ENCODE measurements around the gene GM2A. TPM values are rescaled to one million over a fixed set of nuclear protein-coding genes. Genes with fewer than 3 reads are reported as not detected.
A peak's percentile ranks its signal among the peaks of the same experiment; 100 is the strongest.

The GM2A gene
- total and polyA plus RNA-seq, 9 of the 15 experiments (the other 6 are each of a cell fraction or from before 2014, with no cell fraction given): 5.8 to 36.0 (median 10.0) TPM

GRCh38 chr5:151252762-151253604, at the start of gene GM2A (continued):
- TF ChIP-seq ZNF76 (CRISPR knock-in tag; IDR thresholded peaks at IDR 0.05; ENCODE audit: borderline replicate concordance) (no peak), PHF8 (IDR thresholded peaks at IDR 0.05; ENCODE audit: borderline replicate concordance, low read length) (peak; percentile 56; the same call in 1 of the 2 replicates), NRF1 (conservative IDR thresholded peaks at IDR 0.05 in 1 of 2, IDR thresholded peaks at IDR 0.05 in 1 of 2) (peak; percentile 82 to 85), BRCA1 (IDR thresholded peaks at IDR 0.05) (no peak), BRCA1 (CRISPR knock-in tag; IDR thresholded peaks at IDR 0.05) (no peak), KDM4B (IDR thresholded peaks at IDR 0.05; ENCODE audit: borderline replicate concordance in 2 of 2, low read depth in 1 of 2) (no peak), ZBTB17 (CRISPR knock-in tag; IDR thresholded peaks at IDR 0.05) (0 out of 2 replicates have a peak, but pooled peaks have one; percentile 19), RBFOX2 (IDR thresholded peaks at IDR 0.05; ENCODE audit: low read depth, low read length) (peak; percentile 70), ZNF174 (CRISPR knock-in tag; IDR thresholded peaks at IDR 0.05) (no peak), POLR2A (conservative IDR thresholded peaks at IDR 0.05) (peak; percentile 27), MIER1 (IDR thresholded peaks at IDR 0.05; ENCODE audit: low read depth) (no peak), TBP (optimal IDR thresholded peaks at IDR 0.05; ENCODE audit: low read depth, low read length) (peak; percentile 75), MBD2 (IDR thresholded peaks at IDR 0.05; ENCODE audit: borderline replicate concordance, low read depth) (peak; percentile 70; the same call in 1 of the 2 replicates), DEAF1 (CRISPR knock-in tag; IDR thresholded peaks at IDR 0.05) (no peak), ZNF165 (CRISPR knock-in tag; IDR thresholded peaks at IDR 0.05; ENCODE audit: borderline replicate concordance) (no peak), EP300 (IDR thresholded peaks at IDR 0.05; ENCODE audit: low read length) (no peak), ZNF609 (CRISPR knock-in tag; IDR thresholded peaks at IDR 0.05; ENCODE audit: borderline replicate concordance) (no peak), SMAD3 (CRISPR knock-in tag; conservative IDR thresholded peaks at IDR 0.05) (no peak), MEF2A (IDR thresholded peaks at IDR 0.05; ENCODE audit: control insufficient read depth, low read depth, low read length) (no peak), ZNF639 (CRISPR knock-in tag; conservative IDR thresholded peaks at IDR 0.05 in 1 of 2, IDR thresholded peaks at IDR 0.05 in 1 of 2) (no peak), ZNF644 (tag; IDR thresholded peaks at IDR 0.05; ENCODE audit: low read depth) (no peak)
